GM18951 (cell line): ENCODE measurements around the gene DYNLT2.
"Not testable (repeated sequence)": the region's sequence is repeated elsewhere in the genome, so short reads cannot be mapped to it uniquely, and the experiment has no call there.

Source experiments
- POLR2A ChIP-seq: IDR thresholded peaks from 4 replicates; pipeline ENCODE4 v1.6.1; 2011; ENCODE audit warnings: mild to moderate bottlenecking; ENCODE audit not compliant: insufficient read length, insufficient read depth; ENCODE audit errors: extremely low read depth
- in situ Hi-C: fragments of 300-500 bp; cut with MboI; formaldehyde crosslinking; loops from one replicate; pipeline ENCODE4 v1.12.0; 2022; ENCODE audit warnings: low sequenced_read_pairs, mixed read lengths, inconsistent platforms; ENCODE audit not compliant: unreplicated experiment

DYNLT2 gene

GRCh38 chr6:169778646-169779045 lies 27.3 kb upstream of the DYNLT2 start:
- TF ChIP-seq POLR2A = no peak
- in situ Hi-C loops = no loop called here

GRCh38 chr6:169777896-169778295 lies 26.5 kb upstream of the DYNLT2 start:
- TF ChIP-seq POLR2A = no peak
- in situ Hi-C loops = no loop called here

DNA sequence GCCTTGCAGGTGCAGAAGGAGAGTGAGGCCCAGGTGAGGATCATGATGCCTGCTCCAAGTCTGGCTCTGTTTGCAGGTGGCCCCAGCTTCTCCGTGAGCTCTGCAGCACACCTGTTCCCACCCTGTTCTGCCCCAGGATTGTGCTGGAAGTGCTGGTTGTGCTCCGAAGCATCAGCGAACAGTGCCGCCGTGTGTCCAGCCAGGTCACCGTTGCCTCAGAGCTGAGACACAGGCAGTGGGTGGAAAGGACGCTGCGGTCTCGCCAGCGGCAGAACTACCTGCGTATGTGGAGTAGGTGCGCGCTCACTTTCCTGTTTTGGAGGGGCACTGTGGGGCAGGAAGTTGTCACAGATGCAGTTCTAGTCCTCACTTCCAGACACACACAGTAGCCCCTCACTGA lies 25.0 kb upstream of the DYNLT2 start:
- TF ChIP-seq POLR2A = no peak
- in situ Hi-C loops = no loop called here

DNA sequence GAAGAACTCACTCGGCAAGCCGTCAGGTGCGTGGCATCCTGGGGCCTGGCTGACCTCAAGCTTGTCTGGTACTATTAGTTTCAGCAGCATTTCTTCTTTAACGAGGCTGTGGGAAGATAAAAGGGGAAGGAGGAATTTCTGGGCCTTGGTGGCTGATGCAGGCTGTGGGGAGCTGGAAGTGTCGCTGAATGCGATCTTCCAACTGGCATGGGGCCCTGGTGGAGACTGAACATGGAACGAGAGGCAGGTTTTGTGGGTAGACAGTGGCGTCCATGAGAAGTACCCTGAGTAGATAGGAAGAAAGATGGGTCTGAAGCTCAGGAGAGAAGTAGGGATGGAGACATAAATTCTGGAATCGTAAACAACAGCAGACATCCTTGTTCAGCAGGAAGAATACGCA lies 23.9 kb upstream of the DYNLT2 start:
- TF ChIP-seq POLR2A = no peak
- in situ Hi-C loops = no loop called here

- in situ Hi-C loops = no loop called here
- TF ChIP-seq POLR2A = no peak
Observed at GRCh38 chr6:169774347-169774746, 23.0 kb upstream of the DYNLT2 start.

GRCh38 chr6:169766921-169767736 lies 15.8 kb upstream of the DYNLT2 start:
- TF ChIP-seq POLR2A = no peak
- in situ Hi-C loops = no loop called here

GRCh38 chr6:169766232-169766631 lies 14.9 kb upstream of the DYNLT2 start:
- TF ChIP-seq POLR2A = no peak
- in situ Hi-C loops = no loop called here

- in situ Hi-C loops = not testable (repeated sequence)
Observed at GRCh38 chr6:169765789-169766188, 14.4 kb upstream of the DYNLT2 start.

DNA sequence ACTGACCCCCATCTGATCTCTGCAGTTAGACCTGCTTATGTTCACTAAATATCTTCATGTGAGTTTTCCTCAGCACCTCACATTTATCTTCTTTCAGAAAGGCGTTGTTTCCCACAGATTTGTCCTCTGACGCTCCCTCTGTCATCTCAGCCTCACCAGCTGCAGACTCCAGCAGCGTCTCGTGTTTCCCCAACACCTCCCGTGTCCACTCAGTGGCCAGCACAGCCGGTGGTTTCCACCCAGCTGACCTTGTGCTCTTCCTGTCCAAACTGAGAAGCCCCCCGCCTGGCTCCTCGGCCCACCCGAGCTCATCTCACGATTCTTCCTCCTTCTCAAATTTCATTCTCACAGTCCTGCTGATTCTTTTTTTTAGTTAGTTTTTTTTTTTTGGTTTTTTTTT lies 12.5 kb upstream of the DYNLT2 start:
- in situ Hi-C loops = no loop called here
- no peak for TF ChIP-seq POLR2A

- in situ Hi-C loops = no loop called here
- no peak for TF ChIP-seq POLR2A
Observed at GRCh38 chr6:169763308-169763707, 11.9 kb upstream of the DYNLT2 start.

- in situ Hi-C loops = no loop called here
- TF ChIP-seq POLR2A = no peak
Observed at GRCh38 chr6:169755162-169755561, 3.8 kb upstream of the DYNLT2 start.

GRCh38 chr6:169752074-169752623 lies 777 bp upstream of the DYNLT2 start:
- in situ Hi-C loops = no loop called here
- no peak for TF ChIP-seq POLR2A

- in situ Hi-C loops = no loop called here
- no peak for TF ChIP-seq POLR2A
Observed at GRCh38 chr6:169746556-169746955, 4.8 kb downstream of the DYNLT2 start.

GRCh38 chr6:169745405-169745804 lies 6.0 kb downstream of the DYNLT2 start:
- in situ Hi-C loops = no loop called here
- no peak for TF ChIP-seq POLR2A
